Measurements from ENCODE around the gene BRS3. TPM values are rescaled to one million over a fixed set of nuclear protein-coding genes. Genes with fewer than 3 reads are reported as not detected.
A peak's percentile ranks its signal among the peaks of the same experiment; 100 is the strongest.

Gene BRS3
- not detected in 2 replicates for polyA plus RNA-seq (2011; rRNA removed)
- polyA plus RNA-seq (2012; cell fraction: cytosol; rRNA removed), result not detected in 2 replicates
- not detected in 2 replicates for polyA plus RNA-seq (2012; cell fraction: nucleus; rRNA removed)
- not detected in 3 replicates for polyA plus RNA-seq (2017; fragmentation: RNase III; extraction: RNeasy Plus Mini Kit Qiagen cat#74134 plus additional on column Dnase treatment)
- polyA minus RNA-seq (2011; rRNA and poly(A)+ RNA removed), result not detected in 2 replicates

DNA sequence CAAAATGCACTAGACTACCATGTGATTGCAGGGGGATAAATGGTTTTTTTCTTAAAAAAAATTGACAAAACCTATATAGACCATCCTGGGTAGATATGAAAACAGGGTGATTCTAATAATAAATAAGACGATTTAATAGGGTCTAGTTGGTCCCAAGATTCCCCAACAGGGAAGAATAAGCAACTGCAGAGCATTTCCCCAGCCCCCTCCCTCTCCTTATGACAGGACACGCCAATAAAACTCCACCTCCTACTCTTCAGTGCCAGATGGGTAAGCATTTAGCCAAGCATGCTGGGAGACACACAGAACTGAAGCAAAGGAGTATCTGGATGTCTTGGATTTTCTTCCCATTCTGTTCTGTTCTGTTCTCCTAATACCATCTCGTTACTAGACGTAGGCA is at the start of gene BRS3:
Gene BRS3, plus strand, starts transcription at position 301 of the 400 bp plus-strand sequence. CDS start 168 bp downstream, outside the sequence.
- FAIRE-seq, result peak; percentile 7
- Histone ChIP-seq H3K4me2 (no peak within 1 kb of the TSS), H3K4me3 (no peak within 1 kb of the TSS), H3K9me3 (no peaks in the 10 kb centered on the region), H3K27ac (no peak within 1 kb of the TSS), H3K4me1 (no peaks in the 10 kb centered on the region)
- POLR2A ChIA-PET, result no interaction called here
- no peak for ATAC-seq
- 18% methylated on average over 4 of the region's 4 CpGs for WGBS (ENCODE audit: missing lambda C conversion rate)
- no peak for TF ChIP-seq HEYL (CRISPR knock-in tag; IDR thresholded peaks at IDR 0.05)
- no peak for TF ChIP-seq EP300 (IDR thresholded peaks at IDR 0.05)
- TF ChIP-seq, protein P1, sequence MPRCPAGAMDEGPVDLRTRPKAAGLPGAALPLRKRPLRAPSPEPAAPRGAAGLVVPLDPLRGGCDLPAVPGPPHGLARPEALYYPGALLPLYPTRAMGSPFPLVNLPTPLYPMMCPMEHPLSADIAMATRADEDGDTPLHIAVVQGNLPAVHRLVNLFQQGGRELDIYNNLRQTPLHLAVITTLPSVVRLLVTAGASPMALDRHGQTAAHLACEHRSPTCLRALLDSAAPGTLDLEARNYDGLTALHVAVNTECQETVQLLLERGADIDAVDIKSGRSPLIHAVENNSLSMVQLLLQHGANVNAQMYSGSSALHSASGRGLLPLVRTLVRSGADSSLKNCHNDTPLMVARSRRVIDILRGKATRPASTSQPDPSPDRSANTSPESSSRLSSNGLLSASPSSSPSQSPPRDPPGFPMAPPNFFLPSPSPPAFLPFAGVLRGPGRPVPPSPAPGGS (IDR thresholded peaks at IDR 0.05), result no peak
- no peak for TF ChIP-seq HDAC2 (IDR thresholded peaks at IDR 0.05)
- no peak for TF ChIP-seq HOXB13 (CRISPR knock-in tag; IDR thresholded peaks at IDR 0.05; ENCODE audit: low read depth)
- no peak for TF ChIP-seq GATA3 (IDR thresholded peaks at IDR 0.05; ENCODE audit: borderline replicate concordance)
- TF ChIP-seq ZFP36 (IDR thresholded peaks at IDR 0.05; ENCODE audit: borderline replicate concordance, partially characterized antibody), result no peak
- no peak for TF ChIP-seq HOXB5 (CRISPR knock-in tag; IDR thresholded peaks at IDR 0.05)
- TF ChIP-seq, protein P2, sequence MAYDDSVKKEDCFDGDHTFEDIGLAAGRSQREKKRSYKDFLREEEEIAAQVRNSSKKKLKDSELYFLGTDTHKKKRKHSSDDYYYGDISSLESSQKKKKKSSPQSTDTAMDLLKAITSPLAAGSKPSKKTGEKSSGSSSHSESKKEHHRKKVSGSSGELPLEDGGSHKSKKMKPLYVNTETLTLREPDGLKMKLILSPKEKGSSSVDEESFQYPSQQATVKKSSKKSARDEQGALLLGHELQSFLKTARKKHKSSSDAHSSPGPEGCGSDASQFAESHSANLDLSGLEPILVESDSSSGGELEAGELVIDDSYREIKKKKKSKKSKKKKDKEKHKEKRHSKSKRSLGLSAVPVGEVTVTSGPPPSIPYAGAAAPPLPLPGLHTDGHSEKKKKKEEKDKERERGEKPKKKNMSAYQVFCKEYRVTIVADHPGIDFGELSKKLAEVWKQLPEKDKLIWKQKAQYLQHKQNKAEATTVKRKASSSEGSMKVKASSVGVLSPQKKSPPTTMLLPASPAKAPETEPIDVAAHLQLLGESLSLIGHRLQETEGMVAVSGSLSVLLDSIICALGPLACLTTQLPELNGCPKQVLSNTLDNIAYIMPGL (CRISPR knock-in tag; IDR thresholded peaks at IDR 0.05; ENCODE audit: borderline replicate concordance), result no peak
- TF ChIP-seq ESRRA (IDR thresholded peaks at IDR 0.05; ENCODE audit: borderline replicate concordance, low read length), result no peak
- TF ChIP-seq, protein P3, sequence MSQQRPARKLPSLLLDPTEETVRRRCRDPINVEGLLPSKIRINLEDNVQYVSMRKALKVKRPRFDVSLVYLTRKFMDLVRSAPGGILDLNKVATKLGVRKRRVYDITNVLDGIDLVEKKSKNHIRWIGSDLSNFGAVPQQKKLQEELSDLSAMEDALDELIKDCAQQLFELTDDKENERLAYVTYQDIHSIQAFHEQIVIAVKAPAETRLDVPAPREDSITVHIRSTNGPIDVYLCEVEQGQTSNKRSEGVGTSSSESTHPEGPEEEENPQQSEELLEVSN (IDR thresholded peaks at IDR 0.05; ENCODE audit: borderline replicate concordance, low read depth), result no peak
- TF ChIP-seq CHD2 (IDR thresholded peaks at IDR 0.05; ENCODE audit: low read length, partially characterized antibody), result no peak
- no peak for TF ChIP-seq HOXA7 (CRISPR knock-in tag; IDR thresholded peaks at IDR 0.05)
- TF ChIP-seq KDM5A (IDR thresholded peaks at IDR 0.05), result no peak
- no peak for TF ChIP-seq RAD21 (conservative IDR thresholded peaks at IDR 0.05 in 1 of 2, IDR thresholded peaks at IDR 0.05 in 1 of 2)
- no peak for TF ChIP-seq CBX8 (IDR thresholded peaks at IDR 0.05)
- CTCF ChIA-PET, result no interaction called here
- DNase-seq (ENCODE audit: low read depth in 1 of 2, low spot score in 1 of 2), result no peak

DNA sequence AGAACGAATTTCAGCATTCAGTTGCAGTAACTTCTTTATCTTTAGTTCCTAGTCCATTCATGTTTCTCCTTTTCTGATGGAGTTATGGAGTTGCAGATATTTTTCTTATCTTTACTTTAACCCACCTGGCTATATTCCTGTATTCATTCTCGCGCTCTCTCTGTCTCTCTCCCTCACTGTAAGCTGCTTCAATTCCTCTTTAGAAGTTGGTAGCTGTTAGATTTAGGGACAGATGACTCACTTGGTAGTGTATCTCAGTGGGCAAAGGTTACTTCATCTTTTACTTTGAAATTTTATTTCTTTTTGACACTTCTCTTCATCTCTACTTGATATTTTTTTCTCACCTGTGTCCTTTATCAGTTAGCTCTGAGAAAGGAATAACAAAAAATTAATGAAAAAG is 49.6 kb upstream of the BRS3 start:
- CTCF ChIA-PET, result no interaction called here
- TF ChIP-seq NR3C1 (IDR thresholded peaks at IDR 0.05), result no peak
- TF ChIP-seq KDM1A (IDR thresholded peaks at IDR 0.05; ENCODE audit: low read depth), result no peak
- TF ChIP-seq, protein P1 (IDR thresholded peaks at IDR 0.05), result no peak
- TF ChIP-seq ZFP36 (IDR thresholded peaks at IDR 0.05; ENCODE audit: borderline replicate concordance, partially characterized antibody), result no peak
- TF ChIP-seq CHD2 (IDR thresholded peaks at IDR 0.05; ENCODE audit: low read length, partially characterized antibody), result no peak
- TF ChIP-seq, protein P4, sequence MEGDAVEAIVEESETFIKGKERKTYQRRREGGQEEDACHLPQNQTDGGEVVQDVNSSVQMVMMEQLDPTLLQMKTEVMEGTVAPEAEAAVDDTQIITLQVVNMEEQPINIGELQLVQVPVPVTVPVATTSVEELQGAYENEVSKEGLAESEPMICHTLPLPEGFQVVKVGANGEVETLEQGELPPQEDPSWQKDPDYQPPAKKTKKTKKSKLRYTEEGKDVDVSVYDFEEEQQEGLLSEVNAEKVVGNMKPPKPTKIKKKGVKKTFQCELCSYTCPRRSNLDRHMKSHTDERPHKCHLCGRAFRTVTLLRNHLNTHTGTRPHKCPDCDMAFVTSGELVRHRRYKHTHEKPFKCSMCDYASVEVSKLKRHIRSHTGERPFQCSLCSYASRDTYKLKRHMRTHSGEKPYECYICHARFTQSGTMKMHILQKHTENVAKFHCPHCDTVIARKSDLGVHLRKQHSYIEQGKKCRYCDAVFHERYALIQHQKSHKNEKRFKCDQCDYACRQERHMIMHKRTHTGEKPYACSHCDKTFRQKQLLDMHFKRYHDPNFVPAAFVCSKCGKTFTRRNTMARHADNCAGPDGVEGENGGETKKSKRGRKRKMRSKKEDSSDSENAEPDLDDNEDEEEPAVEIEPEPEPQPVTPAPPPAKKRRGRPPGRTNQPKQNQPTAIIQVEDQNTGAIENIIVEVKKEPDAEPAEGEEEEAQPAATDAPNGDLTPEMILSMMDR (IDR thresholded peaks at IDR 0.05), result no peak
- TF ChIP-seq, protein P5, sequence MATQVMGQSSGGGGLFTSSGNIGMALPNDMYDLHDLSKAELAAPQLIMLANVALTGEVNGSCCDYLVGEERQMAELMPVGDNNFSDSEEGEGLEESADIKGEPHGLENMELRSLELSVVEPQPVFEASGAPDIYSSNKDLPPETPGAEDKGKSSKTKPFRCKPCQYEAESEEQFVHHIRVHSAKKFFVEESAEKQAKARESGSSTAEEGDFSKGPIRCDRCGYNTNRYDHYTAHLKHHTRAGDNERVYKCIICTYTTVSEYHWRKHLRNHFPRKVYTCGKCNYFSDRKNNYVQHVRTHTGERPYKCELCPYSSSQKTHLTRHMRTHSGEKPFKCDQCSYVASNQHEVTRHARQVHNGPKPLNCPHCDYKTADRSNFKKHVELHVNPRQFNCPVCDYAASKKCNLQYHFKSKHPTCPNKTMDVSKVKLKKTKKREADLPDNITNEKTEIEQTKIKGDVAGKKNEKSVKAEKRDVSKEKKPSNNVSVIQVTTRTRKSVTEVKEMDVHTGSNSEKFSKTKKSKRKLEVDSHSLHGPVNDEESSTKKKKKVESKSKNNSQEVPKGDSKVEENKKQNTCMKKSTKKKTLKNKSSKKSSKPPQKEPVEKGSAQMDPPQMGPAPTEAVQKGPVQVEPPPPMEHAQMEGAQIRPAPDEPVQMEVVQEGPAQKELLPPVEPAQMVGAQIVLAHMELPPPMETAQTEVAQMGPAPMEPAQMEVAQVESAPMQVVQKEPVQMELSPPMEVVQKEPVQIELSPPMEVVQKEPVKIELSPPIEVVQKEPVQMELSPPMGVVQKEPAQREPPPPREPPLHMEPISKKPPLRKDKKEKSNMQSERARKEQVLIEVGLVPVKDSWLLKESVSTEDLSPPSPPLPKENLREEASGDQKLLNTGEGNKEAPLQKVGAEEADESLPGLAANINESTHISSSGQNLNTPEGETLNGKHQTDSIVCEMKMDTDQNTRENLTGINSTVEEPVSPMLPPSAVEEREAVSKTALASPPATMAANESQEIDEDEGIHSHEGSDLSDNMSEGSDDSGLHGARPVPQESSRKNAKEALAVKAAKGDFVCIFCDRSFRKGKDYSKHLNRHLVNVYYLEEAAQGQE (IDR thresholded peaks at IDR 0.05), result no peak
- no peak for TF ChIP-seq RCOR1 (IDR thresholded peaks at IDR 0.05; ENCODE audit: low read depth, low read length)
- no peak for TF ChIP-seq FOSL2 (IDR thresholded peaks at IDR 0.05)
- no peak for TF ChIP-seq FOSL2 (CRISPR knock-in tag; IDR thresholded peaks at IDR 0.05)
- TF ChIP-seq, protein P6, sequence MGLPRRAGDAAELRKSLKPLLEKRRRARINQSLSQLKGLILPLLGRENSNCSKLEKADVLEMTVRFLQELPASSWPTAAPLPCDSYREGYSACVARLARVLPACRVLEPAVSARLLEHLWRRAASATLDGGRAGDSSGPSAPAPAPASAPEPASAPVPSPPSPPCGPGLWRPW (IDR thresholded peaks at IDR 0.05), result no peak
- TF ChIP-seq JUNB (IDR thresholded peaks at IDR 0.05), result no peak
- TF ChIP-seq, protein P7, sequence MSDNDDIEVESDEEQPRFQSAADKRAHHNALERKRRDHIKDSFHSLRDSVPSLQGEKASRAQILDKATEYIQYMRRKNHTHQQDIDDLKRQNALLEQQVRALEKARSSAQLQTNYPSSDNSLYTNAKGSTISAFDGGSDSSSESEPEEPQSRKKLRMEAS (IDR thresholded peaks at IDR 0.05), result no peak

More for the DNA sequence above, 49.6 kb upstream of the BRS3 start:
- no peak for ATAC-seq
- no peak overlapping the region for H3K27ac ChIP-seq
- DNase-seq (ENCODE audit: low read depth in 1 of 2, low spot score in 1 of 2), result no peak
- POLR2A ChIA-PET, result interaction anchor here (0.6 kb wide), 1 partner anchor 79 kb away, joined by 6 read pairs; no protein-coding TSS in a partner anchor
- peak; percentile 80 for FAIRE-seq
- H3K4me2 ChIP-seq, result no peak overlapping the region
- WGBS (ENCODE audit: missing lambda C conversion rate), result 63% methylated on average over 3 of the region's 3 CpGs
- no peaks in the 10 kb centered on the region for H3K9me3 ChIP-seq
- no peaks in the 10 kb centered on the region for H3K4me1 ChIP-seq
- no peak overlapping the region for H3K4me3 ChIP-seq
